SIG-M5 treated with dmso at 0.1 percent for 504 hours (cell line): ENCODE measurements around the gene KEL.

Experiments used
- DNase-seq: peaks from one replicate; lab custom pipeline; 2025; ENCODE audit not compliant: unreplicated experiment; lab: John Stamatoyannopoulos, UW

KEL gene

DNA sequence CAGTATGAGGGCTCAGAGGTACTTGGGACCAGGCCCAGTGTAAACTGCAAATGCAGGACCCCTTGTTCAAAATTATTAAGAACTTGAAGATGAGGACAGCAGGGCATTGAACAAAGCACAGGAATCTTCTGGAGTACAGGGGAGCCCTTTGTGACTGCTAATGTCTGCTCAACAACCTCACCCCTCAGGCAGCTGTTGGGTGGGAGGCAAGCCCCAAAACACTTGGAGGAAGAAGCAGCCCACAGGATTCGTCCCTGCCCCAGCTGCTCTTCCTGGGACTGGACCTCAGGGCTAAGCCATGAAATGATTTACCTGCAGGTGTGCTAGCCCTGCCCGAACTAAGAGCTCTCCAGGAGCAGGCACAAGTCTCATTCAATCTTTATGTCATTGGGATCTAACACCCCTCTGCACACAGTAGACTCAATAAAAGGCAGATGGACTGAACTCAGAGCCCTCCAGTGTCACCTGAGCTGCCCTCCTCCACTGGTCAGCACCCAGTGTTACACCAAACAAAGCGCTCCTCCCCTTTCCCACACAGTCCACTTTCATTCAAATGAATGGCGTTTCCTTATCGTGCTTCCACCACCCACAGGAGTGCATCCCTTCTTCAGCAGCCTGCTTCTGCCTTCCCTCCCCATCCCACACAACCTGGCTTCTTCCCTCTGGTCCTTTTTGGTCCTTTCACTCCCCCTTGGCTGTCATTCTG, 29.6 kb downstream of the KEL start:
- no peak for DNase-seq

DNA sequence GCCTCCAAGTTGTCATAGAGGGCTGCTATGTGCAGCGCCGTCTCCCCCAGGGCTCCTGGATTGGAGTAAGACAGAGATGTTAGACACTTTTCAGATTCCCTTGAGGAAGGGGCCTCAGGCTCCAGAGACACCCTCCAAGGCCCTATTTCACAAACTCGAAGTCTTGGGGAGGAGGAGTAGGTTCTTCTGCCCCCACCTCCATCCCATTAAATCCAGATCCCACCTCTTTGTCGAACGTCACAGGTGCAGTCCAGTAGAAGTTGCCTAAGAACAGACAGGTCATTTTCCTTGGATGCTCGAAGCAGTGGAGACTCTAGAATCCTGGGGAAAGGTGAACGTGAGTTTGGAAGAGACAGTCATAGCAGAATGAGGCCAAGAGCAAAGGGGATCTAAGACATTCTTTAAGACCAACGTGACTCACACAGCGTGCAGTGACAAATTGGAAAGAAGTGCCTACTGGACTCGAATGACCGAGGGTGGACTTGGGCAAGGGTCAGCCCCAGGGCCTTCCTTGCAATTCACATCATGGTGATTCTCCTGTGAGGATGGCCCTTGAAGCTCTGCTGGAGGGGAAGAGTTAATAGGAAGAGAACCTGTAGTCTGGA, 31.9 kb downstream of the KEL start:
- DNase-seq, result no peak

DNA sequence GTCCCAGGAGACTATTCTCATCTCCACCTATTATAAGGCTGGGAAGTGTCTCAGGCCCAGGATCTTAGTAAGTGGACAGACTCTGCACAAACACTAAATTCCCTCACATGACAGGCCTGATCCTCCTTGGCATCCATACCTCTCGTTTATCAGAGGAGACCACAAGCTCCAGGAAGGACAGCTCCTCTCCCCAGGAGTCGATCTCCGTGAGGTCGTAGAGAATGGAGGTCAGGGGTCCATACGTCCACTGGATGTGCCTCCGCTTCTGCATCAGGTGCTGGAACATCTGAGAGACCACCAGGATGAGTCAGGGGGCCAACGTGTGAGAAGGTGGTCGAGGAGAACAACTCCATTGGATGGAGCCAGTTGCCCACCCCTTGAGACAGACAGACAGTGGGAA, 34.2 kb downstream of the KEL start:
- no peak for DNase-seq

DNA sequence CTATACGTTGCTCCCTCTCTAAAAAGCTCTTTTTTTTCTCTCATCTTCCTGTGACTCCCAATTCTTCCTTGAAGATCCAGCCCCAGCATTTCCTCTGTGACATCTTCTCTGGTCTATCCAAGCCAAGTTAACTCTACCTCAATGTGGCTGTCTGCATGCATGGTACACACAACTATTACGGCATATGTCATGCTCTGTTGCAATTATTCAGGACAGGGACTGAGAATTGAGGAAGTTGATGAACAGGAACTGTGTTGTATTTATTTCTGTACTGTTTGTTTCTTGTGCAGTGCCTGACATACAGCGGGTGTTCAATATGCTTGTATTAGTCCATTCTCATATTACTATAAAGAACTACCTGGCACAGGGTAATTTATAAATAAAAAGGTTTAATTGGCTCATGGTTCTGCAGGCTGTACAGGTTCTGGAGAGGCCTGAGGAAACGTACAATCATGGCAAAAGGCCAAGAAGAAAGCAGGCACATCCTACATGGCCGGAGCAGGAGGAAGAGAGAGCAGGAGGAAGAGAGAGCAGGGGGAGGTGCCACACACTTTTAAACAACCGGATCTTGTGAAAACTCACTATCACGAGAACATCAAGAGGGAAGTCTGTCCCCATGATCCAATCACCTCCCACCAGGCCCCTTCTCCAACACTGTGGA, 34.9 kb downstream of the KEL start:
- peak; percentile 91 for DNase-seq

DNA sequence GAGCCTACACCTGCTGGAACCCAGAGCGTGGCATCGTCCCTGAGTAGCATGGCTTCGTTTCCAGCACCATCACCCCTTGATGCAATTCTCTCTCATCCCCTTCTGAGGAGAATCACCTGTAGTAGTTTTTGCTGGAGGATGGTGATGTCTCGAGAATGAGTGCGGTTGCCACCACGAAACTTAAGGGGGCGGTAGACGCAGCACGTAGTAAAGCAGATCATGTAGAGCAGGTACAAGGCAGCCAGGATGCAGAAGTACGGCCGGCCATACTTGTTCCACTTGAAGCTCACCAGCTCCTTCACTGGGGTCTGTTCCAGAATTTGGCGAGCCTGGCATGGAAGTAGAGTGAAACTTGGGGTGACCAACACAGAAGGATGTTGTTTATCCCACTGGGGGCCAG, 36.8 kb downstream of the KEL start:
- DNase-seq, result no peak

DNA sequence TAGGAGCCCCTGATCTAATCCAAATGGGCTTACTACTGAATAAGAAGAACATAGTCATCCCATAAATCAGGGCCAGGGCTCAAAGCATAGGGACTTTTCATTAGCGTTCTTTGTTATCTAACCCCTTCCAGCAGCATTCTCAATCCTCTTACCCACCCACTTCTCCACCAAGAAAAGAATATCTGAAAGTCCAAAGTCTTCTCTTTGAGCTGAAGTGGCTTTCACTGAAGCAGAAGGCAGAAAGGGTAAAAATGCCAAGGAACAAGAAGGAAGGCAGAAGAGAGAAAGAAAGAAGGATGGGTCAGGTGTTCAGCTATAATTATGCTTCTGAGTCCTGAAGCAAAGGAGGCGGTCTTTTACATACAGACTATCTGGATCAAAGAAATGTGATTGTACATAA, 38.8 kb downstream of the KEL start:
- DNase-seq, result no peak

DNA sequence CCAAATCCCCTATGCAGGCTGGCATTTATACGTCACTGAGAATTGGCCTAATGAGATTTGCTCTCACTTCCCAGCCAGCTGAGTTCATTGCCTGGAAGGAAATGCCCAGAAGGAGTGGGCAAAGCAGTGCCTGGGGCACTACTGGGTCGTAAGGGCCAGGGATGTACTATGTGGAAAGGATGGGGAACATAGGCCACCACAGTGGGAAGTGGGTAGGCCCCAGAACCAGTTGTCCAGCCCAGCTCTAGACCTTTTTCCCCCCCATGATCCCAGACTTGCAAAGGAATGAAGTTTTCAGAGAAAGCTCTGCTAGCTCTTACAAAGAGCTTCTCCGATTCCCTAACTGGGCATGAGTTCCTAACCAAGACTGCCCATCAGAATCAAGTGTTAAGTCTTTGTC, 42.5 kb downstream of the KEL start:
- DNase-seq, result no peak

DNA sequence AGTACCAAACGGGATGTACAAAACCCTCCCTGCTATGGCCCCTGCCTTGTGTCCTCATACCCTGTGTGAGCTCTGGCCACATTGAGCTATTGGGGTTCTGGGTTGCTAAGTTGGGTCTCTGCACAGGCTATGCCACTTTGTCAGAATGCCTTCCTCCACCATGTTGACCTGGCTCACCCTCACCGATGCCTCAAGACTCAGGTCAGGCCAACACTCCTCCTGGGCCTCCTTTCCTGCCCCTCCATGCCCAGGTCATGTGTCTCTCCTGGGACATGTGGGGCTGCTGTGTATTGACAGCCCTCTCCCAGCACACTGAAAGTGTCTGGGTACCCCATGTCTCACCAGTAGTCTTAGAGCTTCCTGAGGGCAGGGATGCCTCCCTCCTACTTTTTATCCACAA, 43.3 kb downstream of the KEL start:
- DNase-seq, result no peak

DNA sequence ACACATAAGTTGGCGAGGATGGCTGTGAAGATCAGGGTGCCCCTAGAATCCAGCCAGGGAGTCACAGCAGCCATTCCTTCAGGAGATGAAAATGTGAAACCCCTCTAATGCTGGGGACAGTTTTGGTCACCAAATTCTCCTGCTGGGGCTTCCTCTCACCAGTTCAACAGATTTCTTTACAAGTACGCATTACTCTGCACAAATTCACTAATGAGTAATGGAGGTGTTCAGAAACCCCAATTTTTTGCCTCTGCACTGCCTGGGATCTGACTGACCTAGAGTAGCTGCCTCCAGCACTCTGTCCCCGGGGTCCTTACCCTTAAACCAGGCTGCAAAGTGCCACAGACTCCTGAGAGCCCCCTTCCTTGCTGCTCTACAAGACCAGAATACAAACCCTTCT, 44.7 kb downstream of the KEL start:
- DNase-seq, result no peak

DNA sequence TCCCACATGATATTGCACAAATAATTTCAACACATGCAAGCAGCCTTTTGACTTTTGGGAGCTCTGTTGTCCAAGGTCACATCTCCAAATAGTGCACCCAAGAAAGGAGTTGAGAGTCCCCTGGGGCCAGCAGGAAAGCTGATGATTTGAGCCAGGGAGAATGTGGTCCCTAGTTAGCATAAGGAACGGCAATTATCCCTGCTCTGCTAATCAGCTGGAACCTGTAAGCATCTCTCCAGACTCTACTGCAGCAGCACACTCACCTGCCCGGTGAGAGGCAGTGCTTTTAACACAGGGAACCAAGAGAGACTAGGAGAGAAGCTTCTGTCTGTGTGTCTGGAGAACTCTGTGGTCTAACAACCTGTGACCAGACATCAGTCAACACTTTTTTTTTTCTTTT, 45.7 kb downstream of the KEL start:
- DNase-seq, result no peak

DNA sequence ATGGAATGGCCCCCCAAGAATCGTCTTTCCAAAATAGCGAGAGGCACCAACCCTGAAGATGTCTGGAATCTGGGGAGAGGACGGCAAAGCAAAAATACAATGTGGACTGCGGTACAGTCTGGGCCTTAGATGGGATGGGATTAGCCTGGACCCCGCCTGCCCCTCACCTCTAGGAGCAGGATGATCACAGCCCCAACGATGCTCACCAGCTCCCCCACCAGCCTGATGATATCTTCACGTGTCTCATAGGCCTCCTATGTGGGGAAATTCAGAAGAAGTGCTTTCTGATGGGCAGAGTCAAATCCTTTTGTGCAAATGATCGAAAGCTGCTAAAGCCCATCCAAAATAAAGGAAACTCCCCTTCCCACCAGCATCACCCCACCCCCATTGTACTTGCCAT, 46.8 kb downstream of the KEL start:
- no peak for DNase-seq

DNA sequence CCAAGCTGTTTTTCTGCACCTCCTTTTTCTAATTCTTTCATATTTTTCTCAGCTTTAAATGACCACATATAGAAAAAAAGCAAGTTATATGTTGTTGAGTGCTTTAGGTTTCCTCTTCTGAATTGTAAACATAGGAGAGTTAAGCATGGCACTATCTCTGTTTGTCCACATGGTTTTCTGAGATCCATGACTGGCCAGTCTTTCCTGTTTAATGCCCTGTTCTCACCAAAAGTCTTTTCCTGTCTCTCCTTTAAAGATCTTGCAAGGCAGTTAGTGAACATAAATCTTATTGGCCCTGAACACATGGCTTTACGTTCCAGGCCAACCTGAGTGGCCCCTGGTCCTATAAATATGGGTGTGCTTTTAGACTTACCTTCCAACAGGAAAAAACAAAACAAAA, 48.0 kb downstream of the KEL start:
- DNase-seq, result no peak

DNA sequence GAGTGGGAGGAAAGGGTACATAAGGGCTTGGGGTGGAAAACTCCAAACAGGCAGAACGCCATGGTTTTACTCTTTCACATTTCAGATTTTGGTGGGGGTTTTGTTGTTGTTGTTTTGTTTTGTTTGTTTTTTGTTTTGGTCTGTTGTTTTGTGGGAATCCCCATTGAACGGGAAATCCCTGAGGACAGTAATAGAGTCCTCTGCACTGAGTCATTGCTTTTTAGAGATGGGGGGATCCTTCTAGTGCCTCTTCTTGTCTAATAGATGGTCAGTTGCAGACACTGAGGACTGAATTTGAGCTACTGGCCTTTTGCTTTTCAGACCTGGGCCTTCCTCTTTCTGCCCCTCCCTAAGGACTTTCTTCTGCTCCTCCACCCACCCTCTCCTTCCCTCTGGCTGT, 48.6 kb downstream of the KEL start:
- DNase-seq, result no peak

DNA sequence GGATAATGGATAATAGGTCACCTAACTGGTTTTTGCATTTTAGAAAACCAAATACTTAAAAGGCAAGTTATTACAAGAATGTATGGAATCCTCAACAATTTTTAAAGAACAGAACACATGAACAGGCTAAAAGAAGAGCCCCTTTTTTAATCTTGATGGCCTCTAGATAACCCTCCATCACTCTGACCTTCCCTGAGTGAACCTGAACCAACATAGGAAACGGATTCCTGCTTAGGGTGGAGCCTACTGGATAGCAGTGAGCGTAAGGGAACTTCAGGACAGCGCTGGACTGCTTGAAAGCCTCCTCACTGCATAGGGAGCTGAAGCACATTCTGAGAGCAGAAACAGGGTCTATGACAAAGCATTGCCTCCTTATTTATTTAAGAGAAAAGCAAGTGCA, 49.1 kb downstream of the KEL start:
- no peak for DNase-seq

DNA sequence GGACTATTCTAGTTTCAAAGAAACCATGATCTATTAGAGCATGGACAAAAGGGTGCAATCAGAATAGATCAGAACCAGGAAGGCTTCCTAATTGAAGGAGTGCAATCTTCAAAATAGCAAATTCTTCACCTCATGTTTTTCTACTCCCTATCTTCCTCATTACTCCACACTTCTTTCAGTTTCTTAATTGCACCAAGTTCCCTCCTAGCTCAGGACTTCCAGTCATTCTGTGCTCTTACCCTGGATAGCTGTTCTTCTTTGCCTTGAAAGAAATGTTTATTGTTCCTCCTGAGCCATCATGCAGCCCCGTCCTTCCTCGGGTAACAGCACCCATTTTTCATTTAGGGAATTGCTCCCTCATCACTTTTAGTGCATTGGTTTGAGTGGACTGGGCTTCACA, 51.7 kb downstream of the KEL start:
- peak; percentile 8 for DNase-seq

DNA sequence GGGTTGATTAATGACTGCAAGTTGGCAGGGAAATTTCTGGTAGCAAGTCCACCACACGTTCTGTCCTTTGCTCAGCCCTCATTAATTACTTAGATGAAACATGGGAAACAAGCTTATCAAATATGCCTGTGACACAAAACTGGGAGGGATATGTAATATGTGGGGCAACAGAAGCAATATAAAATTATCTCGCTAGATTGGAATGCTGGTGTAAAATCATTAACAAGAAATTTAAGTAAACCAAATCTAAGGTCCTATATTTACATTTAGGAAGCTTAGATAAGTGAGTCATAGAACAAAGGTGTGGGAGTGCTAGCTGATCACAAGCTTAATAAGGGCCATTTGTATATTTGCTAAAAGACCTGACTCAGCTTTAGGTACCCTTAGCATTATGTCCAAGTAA, 52.1 kb downstream of the KEL start:
- DNase-seq, result no peak

DNA sequence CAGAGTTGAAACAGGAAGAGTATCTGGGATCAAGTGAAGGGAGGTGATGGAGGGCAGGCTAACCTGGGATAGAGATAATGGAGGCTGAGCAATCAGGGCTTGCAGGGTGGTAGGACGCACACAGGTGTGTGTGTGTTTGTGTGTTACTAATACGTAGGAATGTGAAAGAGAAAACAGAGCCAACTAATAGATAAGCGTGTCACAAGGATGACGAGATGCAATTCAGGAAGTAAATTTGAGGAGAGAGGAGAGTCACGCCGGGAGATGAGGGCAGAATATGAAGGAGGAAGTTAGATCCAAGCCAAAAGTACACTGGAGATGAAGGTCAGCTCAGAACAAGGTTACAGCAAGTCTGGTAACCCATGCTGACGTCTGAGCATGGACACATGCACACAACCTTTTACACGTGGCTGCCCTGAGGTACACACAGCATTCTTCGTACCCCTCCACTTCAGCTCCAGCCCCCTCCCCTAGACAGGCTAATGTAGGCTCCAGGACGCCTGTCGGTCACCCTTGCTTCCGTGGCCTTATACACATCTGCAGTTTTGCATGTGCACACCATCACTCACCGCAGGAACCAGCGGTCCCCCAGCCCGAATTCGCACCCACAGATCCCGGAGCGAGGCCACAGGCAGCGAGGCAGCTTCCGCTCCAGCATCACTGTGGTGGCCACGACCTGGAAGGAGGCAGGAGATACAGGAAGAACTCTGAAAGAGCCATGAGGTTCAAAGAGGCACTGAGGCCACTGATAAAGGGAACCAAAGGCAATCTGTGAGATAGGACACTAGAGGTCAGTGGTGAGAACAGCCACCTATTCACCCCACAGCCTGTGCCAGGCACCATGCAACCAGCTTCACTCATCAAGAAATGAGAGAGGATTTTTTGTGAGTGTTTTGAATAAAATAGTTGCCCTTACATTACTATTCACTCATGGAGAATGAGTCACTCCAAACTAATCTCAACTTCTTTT, 53.0 kb downstream of the KEL start:
- DNase-seq, result no peak

DNA sequence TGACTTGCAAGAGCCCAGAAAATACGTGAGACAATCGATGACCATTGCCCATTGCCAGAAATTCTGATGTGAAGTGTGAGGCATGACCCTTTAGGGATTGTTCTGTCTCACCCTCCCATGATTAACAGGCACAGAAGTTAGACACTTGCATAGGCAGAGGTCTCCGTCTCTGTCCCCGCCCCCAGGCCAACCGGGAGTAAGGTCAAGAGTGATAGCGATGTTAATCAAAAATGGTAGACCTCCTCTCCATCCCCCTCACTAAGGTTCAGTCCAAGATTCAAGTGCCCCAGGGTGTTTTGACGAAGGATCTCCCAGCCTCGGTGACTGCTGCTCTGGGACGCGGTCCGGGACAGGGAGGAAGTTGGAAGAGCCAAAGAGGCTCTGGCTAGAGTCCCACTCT, 53.9 kb downstream of the KEL start:
- DNase-seq, result no peak

DNA sequence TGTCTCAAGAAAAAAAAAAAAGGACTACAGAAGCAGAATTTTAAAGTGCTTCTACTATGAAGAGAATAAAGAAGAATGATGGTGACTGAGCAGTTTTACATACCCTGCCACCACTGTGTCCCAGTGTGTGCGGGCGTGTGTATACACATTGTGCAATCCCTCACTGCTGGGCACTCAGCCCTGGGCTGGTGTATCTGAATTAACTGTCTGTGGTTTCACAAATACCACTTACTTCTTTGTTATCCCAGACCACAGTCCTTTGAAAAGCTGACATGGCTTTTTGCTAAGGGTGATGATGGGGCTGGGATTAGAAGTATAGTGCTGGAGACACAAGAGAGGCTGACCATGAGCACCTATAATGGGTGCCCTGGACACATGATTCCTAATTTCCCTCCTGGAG, 55.5 kb downstream of the KEL start:
- no peak for DNase-seq

DNA sequence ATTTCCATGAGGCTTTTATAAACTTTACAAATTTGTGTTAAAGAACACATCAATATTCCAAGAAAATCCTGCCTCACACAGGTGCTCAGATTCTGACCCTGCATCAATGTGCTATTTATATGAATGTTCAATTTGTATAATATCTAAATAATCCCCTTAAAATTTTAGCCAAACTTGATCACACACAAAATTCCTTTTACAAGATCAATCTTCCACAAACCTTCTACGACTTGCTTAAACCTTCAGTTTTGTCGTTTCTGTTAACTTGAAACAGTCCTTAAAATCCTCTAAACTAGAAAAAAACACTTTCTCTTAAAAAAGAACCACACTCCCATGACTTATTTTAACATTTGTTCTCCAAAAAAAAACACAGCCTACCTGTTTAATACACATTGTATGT, 56.4 kb downstream of the KEL start:
- DNase-seq, result no peak

DNA sequence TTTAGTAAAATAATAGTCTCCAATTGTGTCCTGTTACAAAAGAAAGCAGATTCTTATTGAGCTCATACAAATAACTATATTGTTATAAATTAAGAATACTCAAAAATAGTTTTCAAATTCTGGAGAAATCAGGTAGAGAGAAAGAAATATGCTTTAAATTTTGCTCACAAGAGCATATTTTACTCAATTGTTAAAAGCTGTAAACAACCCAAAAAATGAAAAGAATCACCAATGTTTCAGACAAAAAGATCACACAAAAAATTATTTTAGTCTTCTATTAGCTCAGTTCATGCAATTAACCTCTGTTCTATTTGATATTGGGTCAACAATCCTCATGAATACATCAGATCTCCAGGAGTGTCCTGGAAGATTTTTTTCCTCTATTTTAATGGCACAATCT, 58.0 kb downstream of the KEL start:
- no peak for DNase-seq
